K562 (cell line): Measurements from ENCODE around the gene SLC9C2. TPM values are rescaled to one million over a fixed set of nuclear protein-coding genes. Genes with fewer than 3 reads are reported as not detected.

Experiments used
- BMI1 ChIP-seq: fragments of 150-350 bp; IDR thresholded peaks from 2 replicates; pipeline ENCODE4 v1.6.1; 2014; ENCODE audit warnings: low read length
- CBFB ChIP-seq: sonication (generic); formaldehyde crosslinking; IDR thresholded peaks from 2 replicates; pipeline ENCODE4 v1.4.0; 2020; ENCODE audit warnings: mild to moderate bottlenecking, missing genetic modification reagents
- CXXC5 ChIP-seq: fragments of 250-450 bp; sonication (Bioruptor Pico); IDR thresholded peaks from 2 replicates; pipeline ENCODE4 v1.8.0; 2022; ENCODE audit warnings: inconsistent platforms, mild to moderate bottlenecking, moderate library complexity
- FOXJ3 ChIP-seq: sonication (generic); formaldehyde crosslinking; IDR thresholded peaks from 2 replicates; pipeline ENCODE4 v1.4.0; 2020; ENCODE audit warnings: mild to moderate bottlenecking, missing genetic modification reagents
- KAT2B ChIP-seq: IDR thresholded peaks from one replicate; pipeline ENCODE4 v1.6.1; 2012; ENCODE audit warnings: low read depth, mild to moderate bottlenecking, control low read depth, inconsistent platforms, low read length, moderate library complexity
- MECOM ChIP-seq: fragments of 250-450 bp; sonication (Bioruptor Pico); IDR thresholded peaks from 2 replicates; pipeline ENCODE4 v1.8.0; 2022; ENCODE audit warnings: inconsistent platforms
- NCOA1 ChIP-seq: fragments of 450-650 bp; IDR thresholded peaks from 2 replicates; pipeline ENCODE4 v1.6.1; 2016; ENCODE audit warnings: low read depth
- NFXL1 ChIP-seq: fragments of 450-650 bp; formaldehyde crosslinking; IDR thresholded peaks from 2 replicates; pipeline ENCODE4 v1.4.0; 2021; ENCODE audit warnings: mild to moderate bottlenecking
- NR4A1 ChIP-seq, 2 experiments: fragments of 250-450 bp in 1 of 2; fragments of 450-650 bp in 1 of 2; sonication (Bioruptor Pico) in 1 of 2; IDR thresholded peaks; 2 replicates each; pipeline versions ENCODE4 v1.4.0 to v1.6.1; 2016 to 2020; ENCODE audit warnings: mild to moderate bottlenecking in 2 of 2, missing compliant biosample characterization in 1 of 2, missing genetic modification characterization in 1 of 2, moderate library complexity in 1 of 2
- PHF8 ChIP-seq: fragments of 200-600 bp; sonication (generic); IDR thresholded peaks from 2 replicates; pipeline ENCODE4 v1.6.1; 2012; ENCODE audit warnings: mixed run types, mild to moderate bottlenecking, inconsistent platforms, low read length, moderate library complexity, borderline replicate concordance
- PHTF2 ChIP-seq: fragments of 250-450 bp; sonication (Bioruptor Pico); IDR thresholded peaks from 2 replicates; pipeline ENCODE4 v1.5.0; 2021; ENCODE audit warnings: mild to moderate bottlenecking
- SAFB2 ChIP-seq: fragments of 200-400 bp; formaldehyde crosslinking; IDR thresholded peaks from 2 replicates; pipeline ENCODE4 v1.6.1; 2018; ENCODE audit warnings: borderline replicate concordance, low read length, low read depth, moderate library complexity; ENCODE audit not compliant: severe bottlenecking
- SMAD4 ChIP-seq: fragments of 250-450 bp; sonication (Bioruptor Pico); conservative IDR thresholded peaks from 2 replicates; pipeline ENCODE4 v1.8.0; 2021; ENCODE audit warnings: inconsistent platforms, mild to moderate bottlenecking, moderate library complexity
- SPI1 ChIP-seq: IDR thresholded peaks from 2 replicates; pipeline ENCODE4 v1.6.1; 2011; ENCODE audit warnings: low read depth, low read length, control low read depth, borderline replicate concordance
- SREBF1 ChIP-seq: fragments of 150-350 bp; IDR thresholded peaks from 2 replicates; pipeline ENCODE4 v1.6.1; 2014; ENCODE audit warnings: antibody characterized with exemption, low read depth, low read length, borderline replicate concordance
- THRAP3 ChIP-seq: fragments of 450-650 bp; IDR thresholded peaks from 2 replicates; pipeline ENCODE4 v1.6.1; 2016; ENCODE audit warnings: mild to moderate bottlenecking, inconsistent platforms, borderline replicate concordance
- U2AF1 ChIP-seq: fragments of 200-400 bp; formaldehyde crosslinking; optimal IDR thresholded peaks from 2 replicates; pipeline ENCODE3; 2017; ENCODE audit warnings: mild to moderate bottlenecking, low read depth, low read length, moderate library complexity
- WHSC1 ChIP-seq: IDR thresholded peaks from one replicate; pipeline ENCODE4 v1.6.1; 2012; ENCODE audit warnings: low read length, control low read depth, inconsistent platforms
- ZNF699 ChIP-seq: fragments of 250-450 bp; sonication (Bioruptor Pico); IDR thresholded peaks from 2 replicates; pipeline ENCODE4 v1.8.0; 2021; ENCODE audit warnings: mild to moderate bottlenecking, moderate library complexity; ENCODE audit not compliant: insufficient replicate concordance
- ZNF707 ChIP-seq: fragments of 250-450 bp; sonication (Bioruptor Pico); conservative IDR thresholded peaks from 2 replicates; pipeline ENCODE4 v1.8.0; 2022; ENCODE audit warnings: inconsistent platforms, mild to moderate bottlenecking, moderate library complexity
- ZNF76 ChIP-seq: fragments of 250-450 bp; sonication (Bioruptor Pico); IDR thresholded peaks from 2 replicates; pipeline ENCODE4 v1.4.0; 2020; ENCODE audit warnings: mild to moderate bottlenecking, moderate library complexity, borderline replicate concordance
- polyA plus RNA-seq, 8 experiments: library from polyadenylated mRNA; depleted of rRNA in 4 of 8; stranded (reverse) in 5 of 8; unstranded in 3 of 8; fragments of >200 nt; fragmentation: Nextera tagmentation in 2 of 8; fragmentation: Illumina TruSeq in 1 of 8; extraction: Ambion mirVana in 2 of 8; extraction: Trizol in 1 of 8; gene quantifications; 2 replicates each; pipeline versions ENCODE4 v1.2.1 to v1.2.3, GENCODE V29; 2011 to 2014; ENCODE audit warnings: inconsistent platforms in 1 of 8, missing spikeins in 1 of 8
- total RNA-seq, 7 experiments: library from RNA; depleted of rRNA in 6 of 7; stranded (reverse); fragments of >200 nt in 6 of 7; fragmentation: Illumina TruSeq in 2 of 7; extraction: Trizol in 2 of 7; gene quantifications; 2 replicates each; pipeline versions ENCODE4 v1.2.1 to v1.2.3, GENCODE V29; 2011 to 2021; ENCODE audit warnings: low replicate concordance in 1 of 7
- TF ChIP-seq, protein P1 (sequence below), 3 experiments: fragments of 200-800 bp in 1 of 3; sonication (Bioruptor generic) in 1 of 3; sonication (generic) in 1 of 3; formaldehyde crosslinking in 1 of 3; IDR thresholded peaks; 2 replicates each; pipeline versions ENCODE4 v1.6.1 to v1.8.0; 2016 to 2022; ENCODE audit warnings: mild to moderate bottlenecking in 2 of 3, missing compliant biosample characterization in 2 of 3, missing genetic modification characterization in 2 of 3, missing genetic modification reagents in 1 of 3
- TF ChIP-seq, protein P2 (sequence below): fragments of 450-650 bp; IDR thresholded peaks from 2 replicates; pipeline ENCODE4 v1.6.1; 2016

The SLC9C2 gene
- total and polyA plus RNA-seq, 9 of the 15 experiments (the other 6 are each of a cell fraction or from before 2014, with no cell fraction given): 0.11 to 0.22 (median 0.15) TPM; not detected in 5

DNA sequence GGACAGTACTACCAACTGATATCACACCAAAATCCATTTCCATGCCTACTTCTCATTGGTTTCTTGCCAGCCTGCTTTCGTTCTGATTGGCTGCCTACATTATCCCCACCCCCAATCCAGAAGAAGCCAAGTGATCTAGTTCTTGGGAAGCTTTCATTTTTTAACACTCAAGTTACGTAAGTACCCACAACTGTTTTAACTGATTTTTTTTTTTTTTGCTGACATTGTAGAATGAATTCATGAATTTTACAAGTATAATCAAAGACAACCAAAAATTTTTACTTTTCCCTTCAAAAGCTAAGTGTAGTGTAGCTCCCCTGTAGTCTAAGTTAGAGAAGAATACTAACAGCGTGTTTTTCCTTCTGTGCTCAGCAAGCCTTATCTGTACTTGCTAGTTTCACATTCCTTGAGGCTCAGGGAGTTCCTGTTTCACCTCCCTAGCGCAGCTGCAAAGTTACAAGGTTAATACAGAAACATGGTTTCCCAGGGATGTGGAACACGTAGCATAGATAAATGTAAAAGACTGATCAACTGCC is at the start of gene SLC9C2 (continued):
- TF ChIP-seq ZNF699 (CRISPR knock-in tag): no peak
- no peak for TF ChIP-seq U2AF1
- no peak for TF ChIP-seq NCOA1
- peak; percentile 46; the same call in 1 of the 2 replicates for TF ChIP-seq CXXC5 (CRISPR knock-in tag)
- TF ChIP-seq, protein P1, sequence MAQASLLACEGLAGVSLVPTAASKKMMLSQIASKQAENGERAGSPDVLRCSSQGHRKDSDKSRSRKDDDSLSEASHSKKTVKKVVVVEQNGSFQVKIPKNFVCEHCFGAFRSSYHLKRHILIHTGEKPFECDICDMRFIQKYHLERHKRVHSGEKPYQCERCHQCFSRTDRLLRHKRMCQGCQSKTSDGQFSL (CRISPR knock-in tag; IDR thresholded peaks at IDR 0.05): no peak
- TF ChIP-seq, protein P1 (tag; IDR thresholded peaks at IDR 0.05): no peak
- TF ChIP-seq PHTF2 (CRISPR knock-in tag): no peak
- no peak for TF ChIP-seq THRAP3
- 0 out of 2 replicates have a peak, but pooled peaks have one; percentile 25 for TF ChIP-seq SMAD4 (CRISPR knock-in tag)
- no peak for TF ChIP-seq PHF8
- TF ChIP-seq ZNF707 (CRISPR knock-in tag): no peak
- no peak for TF ChIP-seq FOXJ3 (CRISPR knock-in tag)
- TF ChIP-seq MECOM (CRISPR knock-in tag): no peak
- TF ChIP-seq WHSC1: no peak
- TF ChIP-seq SAFB2: no peak
- no peak for TF ChIP-seq NR4A1 (CRISPR knock-in tag; IDR thresholded peaks at IDR 0.05)
- no peak for TF ChIP-seq NR4A1 (tag; IDR thresholded peaks at IDR 0.05)
- TF ChIP-seq ZNF76 (CRISPR knock-in tag): no peak
- no peak for TF ChIP-seq SREBF1
- TF ChIP-seq, protein P2, sequence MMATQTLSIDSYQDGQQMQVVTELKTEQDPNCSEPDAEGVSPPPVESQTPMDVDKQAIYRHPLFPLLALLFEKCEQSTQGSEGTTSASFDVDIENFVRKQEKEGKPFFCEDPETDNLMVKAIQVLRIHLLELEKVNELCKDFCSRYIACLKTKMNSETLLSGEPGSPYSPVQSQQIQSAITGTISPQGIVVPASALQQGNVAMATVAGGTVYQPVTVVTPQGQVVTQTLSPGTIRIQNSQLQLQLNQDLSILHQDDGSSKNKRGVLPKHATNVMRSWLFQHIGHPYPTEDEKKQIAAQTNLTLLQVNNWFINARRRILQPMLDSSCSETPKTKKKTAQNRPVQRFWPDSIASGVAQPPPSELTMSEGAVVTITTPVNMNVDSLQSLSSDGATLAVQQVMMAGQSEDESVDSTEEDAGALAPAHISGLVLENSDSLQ: no peak; the same call in 1 of the 2 replicates
- no peak for TF ChIP-seq BMI1
- peak; percentile 83; the same call in 1 of the 2 replicates for TF ChIP-seq SPI1
- no peak for TF ChIP-seq CBFB (CRISPR knock-in tag)
- no peak for TF ChIP-seq KAT2B
- TF ChIP-seq NFXL1 (CRISPR knock-in tag): no peak
